Thyroid gland (tissue), 4 donors: ENCODE measurements around the gene PARVB.

Source experiments
- POLR2A ChIP-seq, 2 donors: fragments of 450-650 bp; IDR thresholded peaks; one replicate each; pipeline ENCODE4 v1.6.1; 2017; ENCODE audit warnings: antibody characterized with exemption in 2 of 2, mild to moderate bottlenecking in 2 of 2, moderate library complexity in 1 of 2
- TF ChIP-seq, protein P1 (sequence below), 6 experiments: fragments of 200-600 bp in 3 of 6; fragments of 450-650 bp in 3 of 6; sonication (generic) in 3 of 6; IDR thresholded peaks; one replicate each; pipeline ENCODE4 v1.5.1; 2016 to 2019; ENCODE audit warnings: antibody characterized with exemption in 6 of 6, mild to moderate bottlenecking in 2 of 6, inconsistent platforms in 1 of 6, moderate library complexity in 1 of 6

DNA sequence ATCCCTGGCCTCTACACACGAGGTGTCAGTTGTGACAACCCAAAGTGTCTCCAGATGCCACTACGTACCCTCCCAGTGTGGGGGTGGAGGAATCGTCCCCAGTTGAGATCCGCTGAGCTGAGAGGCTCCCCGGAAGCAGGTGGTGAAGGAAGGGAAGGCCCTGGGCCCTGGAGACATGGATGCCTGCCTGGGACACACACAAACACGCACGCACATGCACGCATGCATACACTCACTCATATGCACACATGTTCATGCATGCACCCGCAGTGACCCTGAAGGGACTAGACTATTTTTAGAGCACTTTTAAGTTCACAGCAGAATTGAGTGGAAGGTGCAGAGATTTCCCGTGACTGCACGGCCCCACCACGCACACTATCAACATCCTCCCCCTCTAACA is 50.9 kb downstream of the PARVB start:
- TF ChIP-seq, protein P1, sequence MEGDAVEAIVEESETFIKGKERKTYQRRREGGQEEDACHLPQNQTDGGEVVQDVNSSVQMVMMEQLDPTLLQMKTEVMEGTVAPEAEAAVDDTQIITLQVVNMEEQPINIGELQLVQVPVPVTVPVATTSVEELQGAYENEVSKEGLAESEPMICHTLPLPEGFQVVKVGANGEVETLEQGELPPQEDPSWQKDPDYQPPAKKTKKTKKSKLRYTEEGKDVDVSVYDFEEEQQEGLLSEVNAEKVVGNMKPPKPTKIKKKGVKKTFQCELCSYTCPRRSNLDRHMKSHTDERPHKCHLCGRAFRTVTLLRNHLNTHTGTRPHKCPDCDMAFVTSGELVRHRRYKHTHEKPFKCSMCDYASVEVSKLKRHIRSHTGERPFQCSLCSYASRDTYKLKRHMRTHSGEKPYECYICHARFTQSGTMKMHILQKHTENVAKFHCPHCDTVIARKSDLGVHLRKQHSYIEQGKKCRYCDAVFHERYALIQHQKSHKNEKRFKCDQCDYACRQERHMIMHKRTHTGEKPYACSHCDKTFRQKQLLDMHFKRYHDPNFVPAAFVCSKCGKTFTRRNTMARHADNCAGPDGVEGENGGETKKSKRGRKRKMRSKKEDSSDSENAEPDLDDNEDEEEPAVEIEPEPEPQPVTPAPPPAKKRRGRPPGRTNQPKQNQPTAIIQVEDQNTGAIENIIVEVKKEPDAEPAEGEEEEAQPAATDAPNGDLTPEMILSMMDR (IDR thresholded peaks at IDR 0.05): no peak
- TF ChIP-seq POLR2A (IDR thresholded peaks at IDR 0.05): no peak
